Measurements from ENCODE around the gene NIPBL.

NIPBL gene

DNA sequence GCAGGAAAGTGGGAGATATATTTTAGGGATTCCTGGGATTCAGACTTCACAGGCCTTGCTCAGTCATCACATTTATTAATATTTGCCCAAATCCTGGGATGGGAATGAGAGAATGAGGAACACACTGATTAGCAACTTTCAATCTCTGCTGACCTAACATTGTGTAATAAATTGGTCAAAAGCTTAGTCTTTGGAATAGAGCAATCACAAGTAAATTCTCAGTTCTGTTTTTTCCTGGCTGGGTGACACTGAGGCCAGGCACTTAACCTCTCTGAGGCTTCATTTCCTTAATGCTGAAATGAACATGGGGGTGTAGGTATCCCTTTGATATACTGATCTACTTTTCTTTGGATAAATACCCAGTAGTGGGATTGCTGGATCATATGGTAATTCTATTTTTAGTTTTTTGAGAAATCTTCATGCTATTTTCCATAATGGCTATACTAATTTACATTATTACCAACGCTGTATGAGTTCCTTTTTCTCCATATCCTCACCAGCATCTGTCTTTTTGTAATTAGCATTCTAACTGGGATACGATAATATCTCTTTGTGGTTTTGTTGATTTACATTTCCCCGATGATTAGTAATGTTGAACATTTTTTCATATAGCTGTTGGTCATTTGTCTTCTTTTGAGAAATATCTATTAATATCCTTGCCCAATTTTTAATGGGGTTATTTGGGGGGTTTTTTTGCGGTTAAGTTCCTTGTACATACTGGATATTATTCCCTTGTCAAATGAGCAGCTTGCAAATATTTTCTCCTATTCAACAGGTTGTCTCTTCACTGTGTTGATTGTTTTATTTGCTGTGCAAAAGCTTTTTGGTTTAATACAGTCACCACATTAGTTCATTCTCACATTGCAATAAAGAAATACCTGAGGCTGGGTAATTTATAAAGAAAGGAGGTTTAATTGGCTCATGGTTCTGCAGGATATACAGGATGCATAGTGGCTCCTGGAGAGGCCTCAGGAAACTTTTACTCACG, 36.8 kb upstream of the NIPBL start:
- Histone ChIP-seq H3K9ac (ENCODE audit: low read depth, low read length, poor library complexity) (no peak overlapping the region), H3K27ac (replicated peaks; ENCODE audit: low read length) (no peak overlapping the region), H2AK5ac (ENCODE audit: low read depth, low read length) (no peak overlapping the region), H2BK120ac (ENCODE audit: low read depth, low read length) (no peak overlapping the region), H3K4me2 (ENCODE audit: insufficient read depth, low read length, poor library complexity, severe bottlenecking) (no peak overlapping the region), H2BK15ac (ENCODE audit: low read length) (no peak overlapping the region), H3K23ac (ENCODE audit: low read depth, low read length, poor library complexity) (no peak overlapping the region), H2BK5ac (ENCODE audit: low read length) (no peak overlapping the region), H3K9me3 (replicated peaks in 1 of 2; ENCODE audit: control insufficient read depth in 2 of 2, insufficient read depth in 1 of 2, low read depth in 1 of 2, low read length in 2 of 2) (no peaks in the 10 kb centered on the region), H2AFZ (ENCODE audit: low read length) (no peak overlapping the region), H3K79me1 (ENCODE audit: low read depth, low read length) (no peaks in the 10 kb centered on the region), H3K4me3 (ENCODE audit: low read length in 2 of 2) (no peak overlapping the region), H3K4ac (ENCODE audit: low read length) (no peak overlapping the region), H3K14ac (ENCODE audit: low read length) (no peak overlapping the region), H2BK12ac (ENCODE audit: low read length) (no peak overlapping the region), H3K36me3 (replicated peaks in 1 of 2; ENCODE audit: control insufficient read depth in 2 of 2, insufficient read depth in 2 of 2, low read length in 2 of 2) (no peaks in the 10 kb centered on the region), H3K27me3 (ENCODE audit: control insufficient read depth in 3 of 3, insufficient read depth in 3 of 3, low read depth in 1 of 3, low read length in 3 of 3) (peaks cover 0 to under 1% (median 0%) of the 10 kb centered on the region in 3 experiments), H4K91ac (ENCODE audit: low read depth, low read length, poor library complexity) (no peak overlapping the region), H4K8ac (ENCODE audit: low read depth, low read length) (no peak overlapping the region), H3K4me1 (ENCODE audit: control insufficient read depth in 2 of 2, insufficient read depth in 1 of 2, low read depth in 1 of 2, low read length in 2 of 2) (no peaks in the 10 kb centered on the region), H3K18ac (ENCODE audit: low read length) (no peak overlapping the region)
- no peak for DNase-seq (ENCODE audit: low spot score)
- WGBS, 2 donors (ENCODE audit: extremely low coverage in 2 of 2, insufficient read length in 2 of 2, insufficient replicate concordance in 1 of 2) = no CpG with 5 or more reads among the region's 5 CpGs

DNA sequence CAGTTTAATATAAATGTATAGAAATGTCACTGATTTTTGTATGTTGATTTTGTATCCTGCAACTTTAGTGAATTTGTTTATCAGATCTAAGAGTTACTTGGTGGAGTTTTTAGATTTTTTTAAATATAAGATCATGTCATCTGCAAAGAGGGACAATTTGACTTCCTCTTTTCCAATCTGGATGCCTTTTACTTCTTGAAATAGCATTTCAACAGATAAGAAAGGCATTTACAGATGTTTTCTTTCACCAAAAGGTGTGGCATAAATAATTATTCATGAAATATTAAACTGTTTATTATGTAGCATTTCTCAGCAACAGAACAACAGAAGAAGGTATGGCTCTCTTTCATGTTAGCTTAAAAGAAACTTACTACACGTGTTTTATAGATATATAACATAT, 34.9 kb upstream of the NIPBL start:
- H2BK12ac ChIP-seq (ENCODE audit: low read length) = no peak overlapping the region
- H3K4me3 ChIP-seq (ENCODE audit: low read length in 2 of 2) = no peak overlapping the region
- no peaks in the 10 kb centered on the region for H3K36me3 ChIP-seq (replicated peaks in 1 of 2; ENCODE audit: control insufficient read depth in 2 of 2, insufficient read depth in 2 of 2, low read length in 2 of 2)
- no peak overlapping the region for H2BK15ac ChIP-seq (ENCODE audit: low read length)
- no peak overlapping the region for H3K14ac ChIP-seq (ENCODE audit: low read length)
- no peak overlapping the region for H3K4ac ChIP-seq (ENCODE audit: low read length)
- H4K91ac ChIP-seq (ENCODE audit: low read depth, low read length, poor library complexity) = no peak overlapping the region
- no peak overlapping the region for H3K23ac ChIP-seq (ENCODE audit: low read depth, low read length, poor library complexity)
- H3K9me3 ChIP-seq (replicated peaks in 1 of 2; ENCODE audit: control insufficient read depth in 2 of 2, insufficient read depth in 1 of 2, low read depth in 1 of 2, low read length in 2 of 2) = no peaks in the 10 kb centered on the region
- H3K27me3 ChIP-seq (ENCODE audit: control insufficient read depth in 3 of 3, insufficient read depth in 3 of 3, low read depth in 1 of 3, low read length in 3 of 3) = peaks cover 0 to 5% (median 0%) of the 10 kb centered on the region in 3 experiments
- H4K8ac ChIP-seq (ENCODE audit: low read depth, low read length) = no peak overlapping the region
- no peak for DNase-seq (ENCODE audit: low spot score)
- H3K18ac ChIP-seq (ENCODE audit: low read length) = no peak overlapping the region
- H3K4me2 ChIP-seq (ENCODE audit: insufficient read depth, low read length, poor library complexity, severe bottlenecking) = no peak overlapping the region
- no peak overlapping the region for H2BK5ac ChIP-seq (ENCODE audit: low read length)
- H2AFZ ChIP-seq (ENCODE audit: low read length) = no peak overlapping the region
- H3K79me1 ChIP-seq (ENCODE audit: low read depth, low read length) = no peaks in the 10 kb centered on the region
- H3K9ac ChIP-seq (ENCODE audit: low read depth, low read length, poor library complexity) = no peak overlapping the region
- H2AK5ac ChIP-seq (ENCODE audit: low read depth, low read length) = no peak overlapping the region
- H3K4me1 ChIP-seq (ENCODE audit: control insufficient read depth in 2 of 2, insufficient read depth in 1 of 2, low read depth in 1 of 2, low read length in 2 of 2) = no peaks in the 10 kb centered on the region
- no CpG with 5 or more reads among the region's 1 CpG for WGBS, 2 donors (ENCODE audit: extremely low coverage in 2 of 2, insufficient read length in 2 of 2, insufficient replicate concordance in 1 of 2)
- H3K27ac ChIP-seq (replicated peaks; ENCODE audit: low read length) = no peak overlapping the region
- H2BK120ac ChIP-seq (ENCODE audit: low read depth, low read length) = no peak overlapping the region

DNA sequence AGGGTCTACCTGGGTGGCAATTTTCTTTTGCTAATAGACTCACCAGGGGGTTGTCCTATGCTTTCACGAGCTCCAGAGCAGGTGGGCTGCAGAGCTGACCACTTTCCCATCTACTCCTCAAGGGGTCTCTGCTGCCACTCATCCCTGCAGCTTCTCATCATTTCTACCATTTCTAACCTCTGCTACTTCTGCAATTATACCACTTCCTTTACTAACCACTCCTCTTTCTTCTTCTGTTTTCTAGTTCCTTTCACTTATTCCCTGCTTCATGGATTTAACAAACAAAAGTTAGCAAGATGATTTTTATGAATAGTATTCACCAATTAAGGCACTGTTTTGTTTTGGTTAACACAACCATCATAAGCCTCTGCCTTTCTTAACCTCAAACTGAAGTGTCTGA, 34.5 kb upstream of the NIPBL start:
- no peak overlapping the region for H4K91ac ChIP-seq (ENCODE audit: low read depth, low read length, poor library complexity)
- peaks cover 0 to 5% (median 0%) of the 10 kb centered on the region in 3 experiments for H3K27me3 ChIP-seq (ENCODE audit: control insufficient read depth in 3 of 3, insufficient read depth in 3 of 3, low read depth in 1 of 3, low read length in 3 of 3)
- no peaks in the 10 kb centered on the region for H3K9me3 ChIP-seq (replicated peaks in 1 of 2; ENCODE audit: control insufficient read depth in 2 of 2, insufficient read depth in 1 of 2, low read depth in 1 of 2, low read length in 2 of 2)
- H3K18ac ChIP-seq (ENCODE audit: low read length) = no peak overlapping the region
- no peaks in the 10 kb centered on the region for H3K79me1 ChIP-seq (ENCODE audit: low read depth, low read length)
- no peak overlapping the region for H2BK120ac ChIP-seq (ENCODE audit: low read depth, low read length)
- no peak overlapping the region for H3K23ac ChIP-seq (ENCODE audit: low read depth, low read length, poor library complexity)
- no peak overlapping the region for H3K4ac ChIP-seq (ENCODE audit: low read length)
- H2BK15ac ChIP-seq (ENCODE audit: low read length) = no peak overlapping the region
- no peak overlapping the region for H3K14ac ChIP-seq (ENCODE audit: low read length)
- WGBS, 2 donors (ENCODE audit: extremely low coverage in 2 of 2, insufficient read length in 2 of 2, insufficient replicate concordance in 1 of 2) = no CpG with 5 or more reads among the region's 1 CpG
- DNase-seq (ENCODE audit: low spot score) = no peak
- H3K27ac ChIP-seq (replicated peaks; ENCODE audit: low read length) = no peak overlapping the region
- H3K9ac ChIP-seq (ENCODE audit: low read depth, low read length, poor library complexity) = no peak overlapping the region
- no peak overlapping the region for H3K4me3 ChIP-seq (ENCODE audit: low read length in 2 of 2)
- no peak overlapping the region for H3K4me2 ChIP-seq (ENCODE audit: insufficient read depth, low read length, poor library complexity, severe bottlenecking)
- no peak overlapping the region for H4K8ac ChIP-seq (ENCODE audit: low read depth, low read length)
- no peak overlapping the region for H2AK5ac ChIP-seq (ENCODE audit: low read depth, low read length)
- H3K36me3 ChIP-seq (replicated peaks in 1 of 2; ENCODE audit: control insufficient read depth in 2 of 2, insufficient read depth in 2 of 2, low read length in 2 of 2) = no peaks in the 10 kb centered on the region
- no peak overlapping the region for H2AFZ ChIP-seq (ENCODE audit: low read length)
- H3K4me1 ChIP-seq (ENCODE audit: control insufficient read depth in 2 of 2, insufficient read depth in 1 of 2, low read depth in 1 of 2, low read length in 2 of 2) = no peaks in the 10 kb centered on the region
- no peak overlapping the region for H2BK12ac ChIP-seq (ENCODE audit: low read length)
- no peak overlapping the region for H2BK5ac ChIP-seq (ENCODE audit: low read length)

DNA sequence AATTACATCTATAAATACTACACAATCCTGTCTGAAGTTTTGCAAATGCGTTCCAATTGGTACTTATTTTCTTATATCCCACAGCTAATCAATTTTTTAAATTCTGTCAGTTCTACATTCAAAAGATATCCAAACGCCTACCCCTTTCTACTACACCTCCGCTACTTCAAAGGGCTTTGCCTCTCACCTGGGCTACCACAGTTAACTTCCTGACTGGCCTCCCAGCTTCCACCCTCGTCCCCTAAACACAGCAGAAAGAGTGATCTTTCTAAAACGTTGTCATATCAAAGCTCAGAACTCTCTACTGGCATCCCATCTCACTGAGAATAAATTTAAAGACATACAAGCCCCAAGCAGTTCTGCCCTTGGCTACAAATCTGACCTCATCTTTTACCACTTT, 32.3 kb upstream of the NIPBL start:
- no peak overlapping the region for H3K14ac ChIP-seq (ENCODE audit: low read length)
- H2AFZ ChIP-seq (ENCODE audit: low read length) = no peak overlapping the region
- no peaks in the 10 kb centered on the region for H3K9me3 ChIP-seq (replicated peaks in 1 of 2; ENCODE audit: control insufficient read depth in 2 of 2, insufficient read depth in 1 of 2, low read depth in 1 of 2, low read length in 2 of 2)
- H3K27me3 ChIP-seq (ENCODE audit: control insufficient read depth in 3 of 3, insufficient read depth in 3 of 3, low read depth in 1 of 3, low read length in 3 of 3) = peaks cover 0 to 5% (median 0%) of the 10 kb centered on the region in 3 experiments
- no peaks in the 10 kb centered on the region for H3K79me1 ChIP-seq (ENCODE audit: low read depth, low read length)
- H3K18ac ChIP-seq (ENCODE audit: low read length) = no peak overlapping the region
- H3K4ac ChIP-seq (ENCODE audit: low read length) = no peak overlapping the region
- no peak overlapping the region for H4K91ac ChIP-seq (ENCODE audit: low read depth, low read length, poor library complexity)
- H2BK15ac ChIP-seq (ENCODE audit: low read length) = no peak overlapping the region
- H3K27ac ChIP-seq (replicated peaks; ENCODE audit: low read length) = no peak overlapping the region
- H2AK5ac ChIP-seq (ENCODE audit: low read depth, low read length) = no peak overlapping the region
- no CpG with 5 or more reads among the region's 5 CpGs for WGBS, 2 donors (ENCODE audit: extremely low coverage in 2 of 2, insufficient read length in 2 of 2, insufficient replicate concordance in 1 of 2)
- H2BK12ac ChIP-seq (ENCODE audit: low read length) = no peak overlapping the region
- H2BK120ac ChIP-seq (ENCODE audit: low read depth, low read length) = no peak overlapping the region
- no peak overlapping the region for H4K8ac ChIP-seq (ENCODE audit: low read depth, low read length)
- no peak overlapping the region for H2BK5ac ChIP-seq (ENCODE audit: low read length)
- no peaks in the 10 kb centered on the region for H3K4me1 ChIP-seq (ENCODE audit: control insufficient read depth in 2 of 2, insufficient read depth in 1 of 2, low read depth in 1 of 2, low read length in 2 of 2)
- no peak overlapping the region for H3K4me2 ChIP-seq (ENCODE audit: insufficient read depth, low read length, poor library complexity, severe bottlenecking)
- DNase-seq (ENCODE audit: low spot score) = no peak
- H3K9ac ChIP-seq (ENCODE audit: low read depth, low read length, poor library complexity) = no peak overlapping the region
- H3K36me3 ChIP-seq (replicated peaks in 1 of 2; ENCODE audit: control insufficient read depth in 2 of 2, insufficient read depth in 2 of 2, low read length in 2 of 2) = no peaks in the 10 kb centered on the region
- H3K23ac ChIP-seq (ENCODE audit: low read depth, low read length, poor library complexity) = no peak overlapping the region
- H3K4me3 ChIP-seq (ENCODE audit: low read length in 2 of 2) = no peak overlapping the region
